MCF 10A (cell line): Measurements from ENCODE around the gene FGGY. TPM values are rescaled to one million over a fixed set of nuclear protein-coding genes. Genes with fewer than 3 reads are reported as not detected.

Source experiments
- BruUV-seq: library from RNA; stranded (reverse); fragments of 400-500 nt; replicated peaks from 2 replicates; lab custom pipeline; 2021; lab: Mats Ljungman, UMichigan
- CTCF ChIA-PET: fragments of 300-600 bp; sonication (Branson Sonifier 250); formaldehyde crosslinking; extraction: SDS; loops from one replicate; lab custom pipeline; 2021; ENCODE audit warnings: antibody characterized with exemption, inconsistent platforms; lab: Yijun Ruan, JAX
- POLR2A ChIA-PET: fragments of 300-600, 350-650 bp; sonication (Branson Sonifier 250); formaldehyde crosslinking; extraction: SDS; loops from one replicate; lab custom pipeline; 2020; ENCODE audit warnings: antibody characterized with exemption, inconsistent platforms; lab: Yijun Ruan, JAX
- DNase-seq: peaks from one replicate; pipeline ENCODE4 v3.0.0-alpha.2; 2018; ENCODE audit not compliant: unreplicated experiment
- H3K27ac Mint-ChIP-seq: one replicate; pipeline ENCODE4 v1.8.0; 2022; ENCODE audit warnings: mild to moderate bottlenecking, low read depth, mixed read lengths; ENCODE audit not compliant: unreplicated experiment
- H3K27me3 Mint-ChIP-seq: one replicate; pipeline ENCODE4 v1.8.0; 2022; ENCODE audit warnings: mixed read lengths; ENCODE audit not compliant: insufficient read depth, unreplicated experiment
- H3K36me3 Mint-ChIP-seq: one replicate; pipeline ENCODE4 v1.8.0; 2022; ENCODE audit warnings: mild to moderate bottlenecking, moderate library complexity, mixed read lengths; ENCODE audit not compliant: insufficient read depth, unreplicated experiment
- H3K4me1 Mint-ChIP-seq: one replicate; pipeline ENCODE4 v1.8.0; 2022; ENCODE audit warnings: mixed read lengths; ENCODE audit not compliant: insufficient read depth, unreplicated experiment
- H3K4me3 Mint-ChIP-seq: one replicate; pipeline ENCODE4 v1.8.0; 2022; ENCODE audit warnings: mild to moderate bottlenecking, moderate library complexity, mixed read lengths; ENCODE audit not compliant: unreplicated experiment
- H3K9me3 Mint-ChIP-seq: one replicate; pipeline ENCODE4 v1.8.0; 2022; ENCODE audit warnings: mixed read lengths; ENCODE audit not compliant: unreplicated experiment
- CTCF ChIP-seq: fragments of 200-600 bp; IDR thresholded peaks from one replicate; pipeline ENCODE4 v1.8.0; 2022; ENCODE audit warnings: antibody characterized with exemption, mild to moderate bottlenecking; ENCODE audit not compliant: unreplicated experiment
- intact Hi-C: fragments of 100-400 bp; cut with micrococcal nuclease; formaldehyde crosslinking; loops from 2 replicates; pipeline ENCODE4 v1.14.1; 2022
- total RNA-seq: library from RNA; stranded (reverse); gene quantifications from 2 replicates; pipeline ENCODE4 v1.2.3, GENCODE V29; 2022

Gene FGGY
- total RNA-seq, 1 experiment from 2014 or later: 10.6 TPM

DNA sequence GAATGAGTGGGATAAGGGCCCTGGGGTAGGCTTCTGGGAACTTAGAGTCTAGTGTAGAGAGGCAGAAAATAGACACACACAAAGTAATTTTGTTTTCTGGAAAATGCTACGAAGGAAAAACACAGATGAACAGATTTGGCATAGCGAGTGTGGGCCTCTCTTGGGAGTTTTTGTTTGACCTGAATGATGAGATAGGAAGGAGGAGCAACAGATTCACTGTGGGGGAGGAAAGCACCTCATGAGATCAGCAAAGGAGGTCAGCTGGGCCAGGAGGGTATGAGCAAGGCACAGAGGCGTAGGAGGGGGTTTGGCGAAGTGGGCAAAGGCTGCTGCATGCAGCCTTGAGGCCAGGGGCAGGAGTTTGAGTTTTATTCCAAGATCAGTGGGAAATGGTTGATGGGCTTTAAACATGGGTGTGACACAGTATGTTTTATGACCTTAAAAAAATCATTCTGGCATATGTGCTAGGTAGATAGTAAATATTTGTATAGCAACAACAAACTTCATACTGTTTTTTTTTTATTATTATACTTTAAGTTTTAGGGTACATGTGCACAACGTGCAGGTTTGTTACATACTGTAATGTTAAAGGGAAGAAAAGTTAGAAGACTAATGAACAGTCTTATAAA lies 57.9 kb downstream of the FGGY start:
- ChIA-PET POLR2A (interaction anchor here (0.6 to 0.7 kb wide), 2 partner anchors 62 to 383 kb away, joined by 3 to 4 read pairs; no protein-coding TSS in a partner anchor), CTCF (interaction anchor here (0.8 to 1.1 kb wide), 2 partner anchors 13 to 27 kb away, joined by 4 read pairs; no protein-coding TSS in a partner anchor)
- no peak overlapping the region for H3K27ac Mint-ChIP-seq
- no TSS peak for BruUV-seq
- no peaks in the 10 kb centered on the region for H3K27me3 Mint-ChIP-seq
- peaks cover 12% of the 10 kb centered on the region for H3K4me1 Mint-ChIP-seq
- H3K4me3 Mint-ChIP-seq: no peak overlapping the region
- no peaks in the 10 kb centered on the region for H3K9me3 Mint-ChIP-seq
- TF ChIP-seq CTCF: no peak
- H3K36me3 Mint-ChIP-seq: no peaks in the 10 kb centered on the region
- DNase-seq: no peak
- intact Hi-C loops: no loop called here

DNA sequence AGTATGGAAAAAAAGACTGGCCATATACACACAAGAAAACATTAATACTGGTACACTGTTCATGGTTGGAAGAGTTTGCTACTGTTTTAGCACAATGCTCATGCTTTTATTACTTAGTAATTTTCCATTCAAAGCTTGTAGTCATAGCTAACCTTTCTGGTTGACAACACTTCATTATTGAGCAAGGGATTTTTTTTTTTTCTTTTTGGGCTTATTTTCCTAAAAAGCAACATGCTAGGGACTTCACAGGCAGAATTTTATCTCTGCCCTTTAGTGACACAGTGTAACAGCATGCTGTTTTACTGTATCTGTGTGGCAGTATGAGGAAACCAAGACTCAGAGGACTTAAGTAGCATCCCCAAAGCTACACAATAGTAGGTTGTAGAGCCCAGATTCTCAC lies 58.5 kb downstream of the FGGY start:
- no peak for DNase-seq
- intact Hi-C loops: no loop called here
- H3K36me3 Mint-ChIP-seq: no peaks in the 10 kb centered on the region
- no peak overlapping the region for H3K27ac Mint-ChIP-seq
- BruUV-seq: no TSS peak
- TF ChIP-seq CTCF: no peak
- H3K27me3 Mint-ChIP-seq: no peaks in the 10 kb centered on the region
- ChIA-PET CTCF (interaction anchor here (1.1 kb wide), 1 partner anchor 13 kb away, joined by 4 read pairs; no protein-coding TSS in a partner anchor), POLR2A (interaction anchor here (0.6 to 0.9 kb wide), 4 partner anchors 37 to 384 kb away, joined by 3 to 4 read pairs (median 4); no protein-coding TSS in a partner anchor)
- no peak overlapping the region for H3K4me3 Mint-ChIP-seq
- H3K4me1 Mint-ChIP-seq: peaks cover 17% of the 10 kb centered on the region
- no peaks in the 10 kb centered on the region for H3K9me3 Mint-ChIP-seq

DNA sequence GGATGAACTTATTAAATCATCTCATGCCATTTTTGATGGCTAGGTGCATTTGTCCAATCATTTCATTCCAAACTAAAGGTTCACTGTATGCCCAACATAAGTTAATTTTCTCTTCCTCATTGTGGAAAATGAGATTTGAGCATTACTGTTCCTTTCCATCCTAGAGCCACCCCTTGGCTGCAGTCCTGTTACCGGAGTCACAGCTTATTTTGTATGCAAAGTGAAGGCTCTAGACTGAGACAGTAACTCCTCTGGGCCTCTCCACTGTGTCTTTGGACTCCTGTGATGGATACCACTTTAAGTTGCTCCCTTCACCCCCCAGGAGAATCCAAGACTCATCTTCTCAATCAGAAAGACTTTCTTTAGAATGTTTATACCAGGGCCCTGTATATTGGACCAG lies 59.7 kb downstream of the FGGY start:
- BruUV-seq: no TSS peak
- DNase-seq: no peak
- intact Hi-C loops: no loop called here
- no peaks in the 10 kb centered on the region for H3K27me3 Mint-ChIP-seq
- no peak overlapping the region for H3K27ac Mint-ChIP-seq
- no peaks in the 10 kb centered on the region for H3K9me3 Mint-ChIP-seq
- no peak for TF ChIP-seq CTCF
- CTCF ChIA-PET: no interaction called here
- no peak overlapping the region for H3K4me3 Mint-ChIP-seq
- H3K4me1 Mint-ChIP-seq: peaks cover 21% of the 10 kb centered on the region
- no peaks in the 10 kb centered on the region for H3K36me3 Mint-ChIP-seq
- POLR2A ChIA-PET: interaction anchor here (1.8 kb wide), 1 partner anchor 19 kb away, joined by 4 read pairs; no protein-coding TSS in a partner anchor

GRCh38 chr1:59357645-59358320 lies 60.9 kb downstream of the FGGY start:
- Mint-ChIP-seq H3K27ac (no peak overlapping the region), H3K4me1 (peaks cover 21% of the 10 kb centered on the region), H3K36me3 (no peaks in the 10 kb centered on the region), H3K9me3 (peaks cover 8% of the 10 kb centered on the region), H3K27me3 (no peaks in the 10 kb centered on the region), H3K4me3 (no peak overlapping the region)
- POLR2A ChIA-PET: interaction anchor here (1.8 kb wide), 1 partner anchor 18 kb away, joined by 4 read pairs; no protein-coding TSS in a partner anchor
- no peak for DNase-seq
- CTCF ChIA-PET: interaction anchor here (0.5 kb wide), 1 partner anchor 18 kb away, joined by 3 read pairs; no protein-coding TSS in a partner anchor
- intact Hi-C loops: no loop called here
- no TSS peak for BruUV-seq
- no peak for TF ChIP-seq CTCF
